22Rv1 (cell line): ENCODE results near the gene RAB30.

Experiments
- H3K27ac ChIP-seq: fragments of 450-650 bp; 2 replicates; pipeline ENCODE4 v1.5.1; 2017
- ZFX ChIP-seq: fragments of 450-650 bp; IDR thresholded peaks from 2 replicates; pipeline ENCODE4 v1.6.1; 2017; ENCODE audit warnings: antibody characterized with exemption, borderline replicate concordance
- TF ChIP-seq, protein P1 (sequence below): fragments of 450-650 bp; IDR thresholded peaks from 2 replicates; pipeline ENCODE4 v1.5.1; 2017; ENCODE audit warnings: mild to moderate bottlenecking

RAB30 gene

DNA sequence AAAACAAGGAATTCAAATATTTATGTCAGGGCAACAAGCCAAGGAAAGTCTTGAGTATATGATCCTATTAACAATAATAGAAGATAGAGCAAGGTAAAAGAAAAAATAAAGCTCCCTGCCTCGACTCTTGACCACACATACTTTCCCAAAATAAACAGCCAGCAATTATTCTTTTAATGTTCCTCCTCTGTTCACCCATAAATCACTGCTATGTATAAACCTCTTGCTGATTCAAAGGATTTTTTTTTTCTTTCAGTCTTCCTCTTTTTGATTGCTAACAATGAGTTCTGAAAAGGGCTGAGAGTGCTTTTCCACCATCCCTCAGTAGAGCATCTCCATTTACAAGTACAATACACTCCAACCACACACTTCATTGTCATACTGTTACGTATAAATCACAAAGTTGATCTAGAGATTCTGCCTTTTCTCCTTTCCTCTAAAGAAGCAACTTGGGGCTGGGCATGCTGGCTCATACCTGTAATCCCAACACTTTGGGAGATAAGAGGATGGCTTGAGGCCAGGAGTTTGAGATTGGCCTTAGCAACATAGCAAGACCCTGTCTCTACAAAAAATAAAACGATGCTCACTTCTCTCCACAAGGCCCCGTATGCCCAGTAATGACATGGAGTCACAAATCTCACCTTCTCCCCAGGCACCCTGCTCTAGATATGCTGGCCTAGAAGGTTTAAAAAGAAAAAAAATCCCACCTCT is 24.0 kb downstream of the RAB30 start:
- H3K27ac ChIP-seq = no peak overlapping the region
- TF ChIP-seq, protein P1, sequence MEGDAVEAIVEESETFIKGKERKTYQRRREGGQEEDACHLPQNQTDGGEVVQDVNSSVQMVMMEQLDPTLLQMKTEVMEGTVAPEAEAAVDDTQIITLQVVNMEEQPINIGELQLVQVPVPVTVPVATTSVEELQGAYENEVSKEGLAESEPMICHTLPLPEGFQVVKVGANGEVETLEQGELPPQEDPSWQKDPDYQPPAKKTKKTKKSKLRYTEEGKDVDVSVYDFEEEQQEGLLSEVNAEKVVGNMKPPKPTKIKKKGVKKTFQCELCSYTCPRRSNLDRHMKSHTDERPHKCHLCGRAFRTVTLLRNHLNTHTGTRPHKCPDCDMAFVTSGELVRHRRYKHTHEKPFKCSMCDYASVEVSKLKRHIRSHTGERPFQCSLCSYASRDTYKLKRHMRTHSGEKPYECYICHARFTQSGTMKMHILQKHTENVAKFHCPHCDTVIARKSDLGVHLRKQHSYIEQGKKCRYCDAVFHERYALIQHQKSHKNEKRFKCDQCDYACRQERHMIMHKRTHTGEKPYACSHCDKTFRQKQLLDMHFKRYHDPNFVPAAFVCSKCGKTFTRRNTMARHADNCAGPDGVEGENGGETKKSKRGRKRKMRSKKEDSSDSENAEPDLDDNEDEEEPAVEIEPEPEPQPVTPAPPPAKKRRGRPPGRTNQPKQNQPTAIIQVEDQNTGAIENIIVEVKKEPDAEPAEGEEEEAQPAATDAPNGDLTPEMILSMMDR = no peak
- no peak for TF ChIP-seq ZFX

DNA sequence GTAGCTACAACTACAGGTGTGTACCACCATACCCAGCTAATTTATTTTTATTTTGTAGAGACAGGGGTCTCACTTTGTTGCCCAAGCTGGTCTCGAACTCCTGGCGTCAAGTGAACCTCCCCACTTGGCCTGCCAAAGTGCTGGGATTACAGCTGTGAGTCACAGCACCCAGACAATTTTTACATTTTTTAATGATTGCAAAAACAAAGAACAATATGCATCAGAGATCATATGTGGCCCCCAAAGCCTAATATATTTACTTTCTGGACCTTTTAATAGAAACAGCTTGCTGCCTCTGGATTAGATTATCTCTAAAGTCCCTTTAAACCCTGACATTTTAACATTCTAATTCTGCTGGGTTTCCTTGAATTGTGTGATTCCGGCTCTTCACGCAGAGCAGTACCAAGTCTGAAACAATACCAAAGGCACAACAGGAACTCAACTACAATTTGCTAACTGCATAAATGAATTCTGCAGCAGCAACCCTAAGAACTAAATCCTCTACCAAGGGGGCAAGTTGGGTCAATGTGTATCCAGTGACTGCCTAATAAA is 25.0 kb downstream of the RAB30 start:
- no peak for TF ChIP-seq ZFX
- TF ChIP-seq, protein P1 = no peak
- no peak overlapping the region for H3K27ac ChIP-seq

- no peak for TF ChIP-seq ZFX
- TF ChIP-seq, protein P1 = no peak
- no peak overlapping the region for H3K27ac ChIP-seq
Observed at GRCh38 chr11:83044958-83045712, 26.6 kb downstream of the RAB30 start.

DNA sequence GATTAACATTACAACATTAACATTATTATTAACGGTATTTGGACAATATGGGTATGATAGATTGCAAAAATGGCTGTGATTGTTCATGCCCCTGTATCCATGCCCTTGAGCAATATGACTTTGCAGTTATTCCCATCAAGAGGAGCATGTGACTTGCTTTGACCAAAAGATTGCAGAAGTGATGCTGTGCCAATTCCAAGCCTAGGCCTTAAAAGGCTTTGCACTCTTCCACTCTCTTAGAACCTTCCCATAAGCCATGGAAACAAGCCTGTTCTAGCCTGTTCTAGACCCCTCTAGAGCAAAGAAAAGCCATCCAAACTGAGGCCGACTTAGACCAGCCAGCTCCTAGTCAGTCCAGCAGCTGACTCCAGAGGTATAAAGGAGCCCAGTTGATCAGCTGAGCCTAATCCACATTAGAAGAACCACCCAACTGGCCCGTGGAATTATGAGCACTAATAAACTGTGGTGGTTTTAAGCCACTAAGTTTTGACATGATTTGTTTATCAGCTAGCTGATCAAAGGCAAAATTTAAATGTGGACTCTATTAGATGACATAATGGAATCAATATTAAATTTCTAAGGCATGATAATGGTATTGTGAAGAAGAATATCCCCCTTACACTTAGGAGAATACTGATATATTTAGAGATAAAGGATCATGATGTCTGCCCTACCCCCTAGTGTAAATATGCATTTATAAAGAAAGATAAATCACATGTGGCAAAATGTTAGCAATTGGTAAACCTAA is 28.6 kb downstream of the RAB30 start:
- TF ChIP-seq ZFX = no peak
- H3K27ac ChIP-seq = no peak overlapping the region

DNA sequence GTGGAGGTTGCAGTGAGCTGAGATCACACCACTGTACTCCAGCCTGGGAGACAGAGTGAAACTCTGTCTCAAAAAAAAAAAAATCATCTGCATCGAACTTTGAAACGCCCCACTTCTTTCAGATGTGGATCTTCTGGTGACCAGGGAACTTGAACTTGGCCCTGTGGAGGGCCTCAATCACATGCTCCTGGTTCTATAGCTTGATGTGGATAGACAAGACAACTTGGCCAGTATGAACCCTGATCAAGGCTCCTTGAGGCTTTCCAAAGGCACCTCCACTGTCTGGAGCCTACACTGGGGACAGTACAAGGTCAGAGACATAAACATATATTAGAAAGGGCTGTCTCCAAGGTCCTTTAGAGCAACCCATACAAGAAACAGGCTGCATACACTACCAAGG is 30.6 kb downstream of the RAB30 start:
- H3K27ac ChIP-seq = no peak overlapping the region
- TF ChIP-seq, protein P1 = no peak
- no peak for TF ChIP-seq ZFX

GRCh38 chr11:83039566-83039965 is 32.1 kb downstream of the RAB30 start:
- TF ChIP-seq, protein P1 = no peak
- no peak for TF ChIP-seq ZFX
- H3K27ac ChIP-seq = no peak overlapping the region

DNA sequence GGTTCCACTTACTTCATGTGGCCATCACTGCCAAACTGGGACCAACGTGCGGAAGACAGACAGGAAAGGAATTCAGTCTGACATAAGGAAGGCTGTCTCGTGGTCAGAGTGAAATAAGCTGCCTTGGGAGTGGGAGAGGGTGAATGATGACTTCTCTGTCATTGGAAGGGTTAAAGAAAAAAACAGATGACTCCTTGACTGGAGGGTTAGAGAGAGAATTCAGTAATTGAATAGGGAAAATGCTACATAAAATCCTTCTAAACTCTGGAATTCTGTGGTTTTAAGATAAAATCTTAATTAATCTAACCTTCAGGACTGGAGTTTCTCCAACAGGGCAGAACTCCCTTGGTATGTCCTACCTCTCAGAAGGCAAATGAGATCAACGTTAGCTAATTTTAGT is 33.8 kb downstream of the RAB30 start:
- H3K27ac ChIP-seq = no peak overlapping the region
- TF ChIP-seq ZFX = no peak
- TF ChIP-seq, protein P1 = no peak
